HG02678 (cell line): Measurements from ENCODE around the gene GMPR.

ENCODE experiments used
- ATAC-seq: cut with Tn5 transposase; IDR thresholded peaks from one replicate; pipeline ENCODE4 v1.9.1; 2021; ENCODE audit warnings: mild to moderate bottlenecking, moderate library complexity; ENCODE audit not compliant: unreplicated experiment

The GMPR gene

GRCh38 chr6:16238057-16238962 is at the start of gene GMPR:
GMPR (plus strand) TSS chr6:16238587; CDS start chr6:16238694, 107 bp downstream.
- ATAC-seq: peak; percentile 80

GRCh38 chr6:16190214-16190613 is 48.2 kb upstream of the GMPR start:
- no peak for ATAC-seq

GRCh38 chr6:16196260-16196983 is 42.0 kb upstream of the GMPR start:
- ATAC-seq: no peak

- no peak for ATAC-seq
Measured at GRCh38 chr6:16196984-16197546, 41.3 kb upstream of the GMPR start.

GRCh38 chr6:16198061-16198705 is 40.2 kb upstream of the GMPR start:
- no peak for ATAC-seq

- ATAC-seq: no peak
Measured at GRCh38 chr6:16199804-16200203, 38.6 kb upstream of the GMPR start.

- ATAC-seq: no peak
Measured at GRCh38 chr6:16200321-16200883, 38.0 kb upstream of the GMPR start.

- ATAC-seq: no peak
Measured at GRCh38 chr6:16201706-16202105, 36.7 kb upstream of the GMPR start.

- ATAC-seq: peak; percentile 5
Measured at GRCh38 chr6:16204653-16205376, 33.6 kb upstream of the GMPR start.

GRCh38 chr6:16205377-16206144 is 32.8 kb upstream of the GMPR start:
- ATAC-seq: peak; percentile 91

GRCh38 chr6:16206595-16207037 is 31.8 kb upstream of the GMPR start:
- ATAC-seq: no peak

- no peak for ATAC-seq
Measured at GRCh38 chr6:16208989-16209388, 29.4 kb upstream of the GMPR start.

- no peak for ATAC-seq
Measured at GRCh38 chr6:16209539-16209938, 28.8 kb upstream of the GMPR start.

- ATAC-seq: no peak
Measured at GRCh38 chr6:16212276-16212675, 26.1 kb upstream of the GMPR start.

GRCh38 chr6:16216501-16217155 is 21.8 kb upstream of the GMPR start:
- ATAC-seq: no peak

- no peak for ATAC-seq
Measured at GRCh38 chr6:16217156-16217721, 21.1 kb upstream of the GMPR start.

- no peak for ATAC-seq
Measured at GRCh38 chr6:16222826-16223225, 15.6 kb upstream of the GMPR start.

- ATAC-seq: no peak
Measured at GRCh38 chr6:16223362-16223761, 15.0 kb upstream of the GMPR start.

- ATAC-seq: no peak
Measured at GRCh38 chr6:16224409-16224808, 14.0 kb upstream of the GMPR start.
